ENCODE data around the gene KCNJ4.
"Not testable (repeated sequence)": the region's sequence is repeated elsewhere in the genome, so short reads cannot be mapped to it uniquely, and the experiment has no call there.

KCNJ4 gene

GRCh38 chr22:38404419-38404818 is 50.6 kb downstream of the KCNJ4 start:
- no peak for DNase-seq (ENCODE audit: low read depth, low spot score)
- in situ Hi-C loops (cut with HindIII; ENCODE audit: low sequenced_read_pairs), result no loop called here
- no peak overlapping the region for H3K4me3 ChIP-seq (ENCODE audit: low read depth, low read length)
- TF ChIP-seq CTCF (IDR thresholded peaks at IDR 0.05; ENCODE audit: low read depth, low read length), result no peak

GRCh38 chr22:38403812-38404211 is 51.2 kb downstream of the KCNJ4 start:
- no peak for DNase-seq (ENCODE audit: low read depth, low spot score)
- no peak overlapping the region for H3K4me3 ChIP-seq (ENCODE audit: low read depth, low read length)
- TF ChIP-seq CTCF (IDR thresholded peaks at IDR 0.05; ENCODE audit: low read depth, low read length), result no peak
- in situ Hi-C loops (cut with HindIII; ENCODE audit: low sequenced_read_pairs), result no loop called here

- H3K4me3 ChIP-seq (ENCODE audit: low read depth, low read length), result no peak overlapping the region
- in situ Hi-C loops (cut with HindIII; ENCODE audit: low sequenced_read_pairs), result no loop called here
- TF ChIP-seq CTCF (IDR thresholded peaks at IDR 0.05; ENCODE audit: low read depth, low read length), result no peak
- DNase-seq (ENCODE audit: low read depth, low spot score), result no peak
Measured at GRCh38 chr22:38402204-38402603, 52.8 kb downstream of the KCNJ4 start.

GRCh38 chr22:38401336-38402084 is 53.5 kb downstream of the KCNJ4 start:
- TF ChIP-seq CTCF (IDR thresholded peaks at IDR 0.05; ENCODE audit: low read depth, low read length), result no peak
- in situ Hi-C loops (cut with HindIII; ENCODE audit: low sequenced_read_pairs), result no loop called here

GRCh38 chr22:38400256-38400655 is 54.7 kb downstream of the KCNJ4 start:
- H3K4me3 ChIP-seq (ENCODE audit: low read depth, low read length); in situ Hi-C loops (cut with HindIII; ENCODE audit: low sequenced_read_pairs); DNase-seq (ENCODE audit: low read depth, low spot score): not testable (repeated sequence)

More at GRCh38 chr22:38401336-38402084, 53.5 kb downstream of the KCNJ4 start:
- DNase-seq (ENCODE audit: low read depth, low spot score), result no peak
- no peak overlapping the region for H3K4me3 ChIP-seq (ENCODE audit: low read depth, low read length)

GRCh38 chr22:38398609-38399461 is 56.2 kb downstream of the KCNJ4 start:
- H3K4me3 ChIP-seq (ENCODE audit: low read depth, low read length), result peak overlapping the region; percentile 72
- peak; percentile 69 for DNase-seq (ENCODE audit: low read depth, low spot score)
- no peak for TF ChIP-seq CTCF (IDR thresholded peaks at IDR 0.05; ENCODE audit: low read depth, low read length)
- in situ Hi-C loops (cut with HindIII; ENCODE audit: low sequenced_read_pairs), result no loop called here

GRCh38 chr22:38398181-38398608 is 56.8 kb downstream of the KCNJ4 start:
- peak; percentile 41 for DNase-seq (ENCODE audit: low read depth, low spot score)
- in situ Hi-C loops (cut with HindIII; ENCODE audit: low sequenced_read_pairs), result not testable (repeated sequence)
- H3K4me3 ChIP-seq (ENCODE audit: low read depth, low read length), result peak overlapping the region; percentile 72
